ENCODE results near the gene KCNJ1. TPM values are rescaled to one million over a fixed set of nuclear protein-coding genes. Genes with fewer than 3 reads are reported as not detected.

The KCNJ1 gene
- polyA plus RNA-seq, 3 donors, result 0.01 TPM; not detected in 2

DNA sequence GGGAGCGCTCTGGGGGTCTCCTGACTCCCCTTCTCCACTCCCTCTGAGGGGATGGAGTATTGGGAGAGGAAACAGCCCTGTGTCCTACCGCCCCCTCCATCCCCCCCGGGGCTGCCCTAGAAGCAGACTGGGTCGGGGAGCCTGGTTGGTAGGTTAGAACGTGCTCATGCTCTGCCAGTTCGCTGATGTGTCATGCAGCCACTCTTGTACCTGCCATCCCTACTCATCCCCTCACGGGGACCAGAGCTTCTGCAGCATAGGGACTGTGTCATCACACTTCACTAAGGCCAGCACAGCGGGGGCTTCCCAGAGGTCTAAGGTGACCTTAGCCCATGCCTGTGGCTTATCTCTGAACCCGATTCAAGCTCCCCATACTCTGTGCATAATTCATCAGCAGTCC lies 4.7 kb downstream of the KCNJ1 start:
- no peak overlapping the region for H3K27ac ChIP-seq (ENCODE audit: low read depth, low read length)
- WGBS, 3 donors, result 89 to 95% (median 90%) methylated on average over 9 of the region's 9 CpGs

GRCh38 chr11:128860571-128861361 lies 6.3 kb downstream of the KCNJ1 start:
- H3K27ac ChIP-seq (ENCODE audit: low read depth, low read length), result no peak overlapping the region
- WGBS, 3 donors, result 89 to 94% (median 90%) methylated on average over 16 of the region's 16 CpGs

DNA sequence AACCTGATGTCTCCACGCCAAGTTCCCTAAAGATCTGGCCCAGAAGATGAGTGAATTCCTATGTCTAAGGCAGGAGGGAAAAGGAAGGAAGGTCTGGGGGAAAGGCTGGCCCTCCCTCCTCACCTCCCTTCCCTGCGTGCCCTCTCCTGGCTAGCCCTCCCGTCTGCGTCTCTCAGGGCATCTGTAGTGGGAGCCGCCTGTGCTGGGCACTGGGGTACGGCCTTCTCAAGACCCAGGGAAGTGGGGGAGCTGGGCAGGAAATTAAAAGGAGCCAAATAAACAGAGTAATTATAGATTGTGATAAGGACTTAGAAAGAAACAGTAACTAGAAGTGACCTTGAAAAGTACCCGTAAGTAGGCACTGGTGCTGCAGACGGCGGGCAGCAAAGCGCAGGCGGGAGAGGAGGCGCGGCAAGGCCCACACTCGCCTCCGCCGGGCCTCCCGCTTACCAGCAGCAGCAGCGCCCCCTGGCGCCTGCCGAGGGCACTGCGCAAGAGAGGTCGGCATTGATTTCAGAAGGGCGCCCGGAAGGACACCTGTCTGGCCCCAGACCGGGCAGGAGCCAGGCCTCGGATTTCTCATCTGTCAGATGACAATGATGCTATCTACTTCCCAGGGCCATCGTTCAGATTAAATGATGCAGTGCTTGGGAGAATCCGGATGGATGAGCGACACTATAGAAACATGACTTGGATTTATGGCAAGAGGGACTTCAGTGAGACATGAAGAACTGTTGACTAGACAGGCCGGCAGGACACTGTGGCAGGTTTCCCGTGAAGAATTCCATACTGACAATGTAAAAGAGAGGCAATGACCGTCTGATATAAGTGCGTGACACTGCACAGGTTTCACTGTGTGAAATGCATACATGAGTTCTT lies 7.3 kb downstream of the KCNJ1 start:
- WGBS, 3 donors, result 16 to 33% (median 31%) methylated on average over 30 to 33 of the region's 33 CpGs
- no peak overlapping the region for H3K27ac ChIP-seq (ENCODE audit: low read depth, low read length)

- 71 to 89% (median 88%) methylated on average over 2 of the region's 2 CpGs for WGBS, 3 donors
- H3K27ac ChIP-seq (ENCODE audit: low read depth, low read length), result no peak overlapping the region
Measured at GRCh38 chr11:128857341-128857740, 9.8 kb downstream of the KCNJ1 start.

GRCh38 chr11:128856241-128856640 lies 10.9 kb downstream of the KCNJ1 start:
- H3K27ac ChIP-seq (ENCODE audit: low read depth, low read length), result no peak overlapping the region
- WGBS, 3 donors, result 93 to 95% (median 93%) methylated on average over 6 of the region's 6 CpGs

DNA sequence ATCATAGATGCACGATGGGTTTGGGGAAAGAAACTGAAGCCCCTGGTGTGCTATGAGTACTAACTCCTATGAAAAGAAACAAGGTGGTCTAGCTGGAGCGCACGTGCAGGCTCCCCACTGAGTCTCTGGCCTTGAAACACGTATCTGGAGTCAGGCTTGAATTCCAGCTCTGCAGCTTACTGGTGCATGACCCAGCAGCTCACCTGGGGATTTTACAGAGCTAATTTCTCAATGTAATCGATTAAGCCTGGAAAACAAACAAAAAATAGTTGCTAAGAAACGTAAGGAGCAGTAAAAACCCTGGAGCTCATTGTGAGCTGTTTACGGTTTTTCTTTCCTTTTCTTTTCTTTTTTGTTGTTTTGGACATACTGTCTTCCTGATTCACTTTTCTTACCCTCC lies 12.3 kb downstream of the KCNJ1 start:
- WGBS, 3 donors, result 32 to 90% (median 86%) methylated on average over 7 of the region's 7 CpGs
- no peak overlapping the region for H3K27ac ChIP-seq (ENCODE audit: low read depth, low read length)

- WGBS, 3 donors, result 70 to 92% (median 74%) methylated on average over 6 of the region's 6 CpGs
Measured at GRCh38 chr11:128853559-128853958, 13.5 kb downstream of the KCNJ1 start.

GRCh38 chr11:128852327-128853023 lies 14.6 kb downstream of the KCNJ1 start:
- WGBS, 3 donors, result 55 to 91% (median 85%) methylated on average over 13 of the region's 13 CpGs
- H3K27ac ChIP-seq (ENCODE audit: low read depth, low read length), result no peak overlapping the region

More at GRCh38 chr11:128853559-128853958, 13.5 kb downstream of the KCNJ1 start:
- H3K27ac ChIP-seq (ENCODE audit: low read depth, low read length), result no peak overlapping the region

DNA sequence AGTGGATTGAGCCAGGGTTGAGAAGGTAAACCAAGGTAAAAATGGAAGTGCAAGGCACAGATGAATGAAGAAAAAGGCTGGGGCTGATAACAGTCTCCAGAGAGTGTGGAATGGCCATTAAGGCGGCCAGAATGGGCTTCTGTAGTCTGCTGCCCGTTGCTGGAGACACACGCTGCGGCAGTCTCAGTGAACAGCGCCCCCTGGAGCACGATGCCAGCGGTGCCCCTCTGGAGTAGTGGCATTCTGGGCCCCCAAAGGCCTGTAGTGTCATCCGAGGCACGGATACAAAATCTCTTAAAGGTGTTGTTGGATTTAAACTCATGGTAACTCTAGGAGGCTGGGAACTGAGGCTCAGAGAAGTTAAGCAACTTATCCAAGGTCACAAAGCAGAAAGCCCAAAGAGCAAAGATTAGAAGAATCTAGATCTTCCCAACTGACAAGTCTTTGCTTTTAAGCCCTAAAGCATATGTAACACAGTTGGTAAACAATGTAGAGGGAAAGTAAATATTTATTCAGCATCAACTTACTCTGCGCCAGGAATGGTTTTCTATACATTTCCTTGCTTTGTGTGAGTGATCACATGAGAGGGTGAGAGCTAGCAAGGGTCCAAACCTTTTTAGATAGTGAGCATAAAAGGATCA lies 18.2 kb downstream of the KCNJ1 start:
- WGBS, 3 donors, result 27 to 30% (median 29%) methylated on average over 10 of the region's 10 CpGs
- H3K27ac ChIP-seq (ENCODE audit: low read depth, low read length), result no peak overlapping the region

GRCh38 chr11:128846985-128847384 lies 20.1 kb downstream of the KCNJ1 start:
- WGBS, 3 donors, result 84 to 93% (median 86%) methylated on average over 4 of the region's 4 CpGs
- H3K27ac ChIP-seq (ENCODE audit: low read depth, low read length), result no peak overlapping the region

DNA sequence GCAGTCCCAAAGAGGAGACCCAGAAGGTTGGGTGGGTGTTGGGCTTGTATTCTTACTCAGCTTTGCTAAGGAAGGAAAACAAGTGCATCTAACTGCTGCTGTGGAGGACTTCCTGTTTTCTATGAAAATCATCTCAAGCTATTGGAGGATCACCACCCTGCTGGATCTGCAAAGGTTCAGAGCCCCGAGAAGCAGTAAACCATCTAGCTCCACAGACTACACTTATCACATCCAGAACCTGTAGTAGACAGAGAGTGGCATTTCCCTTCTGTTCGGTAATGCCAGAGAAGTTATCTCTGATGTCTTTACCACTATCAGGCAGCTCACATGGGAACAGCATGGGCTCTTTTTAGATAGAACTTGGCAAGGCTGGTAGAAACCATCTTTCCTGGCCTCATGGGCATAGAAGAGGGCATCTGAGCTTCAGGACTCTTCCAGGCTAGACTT lies 21.7 kb downstream of the KCNJ1 start:
- 42 to 71% (median 48%) methylated on average over 2 of the region's 2 CpGs for WGBS, 3 donors
- no peak overlapping the region for H3K27ac ChIP-seq (ENCODE audit: low read depth, low read length)

- H3K27ac ChIP-seq (ENCODE audit: low read depth, low read length), result no peak overlapping the region
- 12 to 52% (median 49%) methylated on average over 2 of the region's 2 CpGs for WGBS, 3 donors
Measured at GRCh38 chr11:128843198-128843785, 23.8 kb downstream of the KCNJ1 start.

DNA sequence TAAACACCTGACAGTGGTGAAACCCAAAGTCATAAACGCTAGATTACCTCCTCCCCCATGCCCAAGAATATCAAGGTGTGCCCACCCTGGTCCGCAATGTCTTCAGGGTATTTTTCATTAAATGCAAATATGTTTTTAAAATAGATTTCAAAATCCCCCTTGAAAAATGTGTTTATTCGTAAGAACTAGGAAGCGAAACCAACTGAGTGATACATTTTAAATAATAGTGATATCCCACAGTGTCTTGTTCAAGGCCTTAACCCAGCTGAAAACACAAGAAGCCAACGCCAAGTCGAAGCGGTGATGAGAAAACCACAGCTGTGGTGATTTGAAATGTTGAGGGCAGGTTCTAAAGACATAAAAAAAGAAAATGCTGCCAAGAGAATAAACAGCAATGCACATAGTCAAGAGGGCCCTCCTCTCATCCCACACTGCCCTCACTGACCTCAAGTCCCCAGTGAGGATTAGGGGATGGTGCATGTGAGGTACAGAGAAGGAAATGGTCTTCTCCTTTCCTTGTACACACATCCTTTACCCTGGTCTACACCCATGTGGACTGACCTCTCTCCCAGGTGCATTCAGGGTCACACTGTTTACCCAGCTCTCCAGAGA lies 25.5 kb downstream of the KCNJ1 start:
- no peak overlapping the region for H3K27ac ChIP-seq (ENCODE audit: low read depth, low read length)
- WGBS, 3 donors, result 44 to 90% (median 89%) methylated on average over 7 of the region's 7 CpGs

GRCh38 chr11:128840783-128841182 lies 26.3 kb downstream of the KCNJ1 start:
- no peak overlapping the region for H3K27ac ChIP-seq (ENCODE audit: low read depth, low read length)
- 56 to 67% (median 66%) methylated on average over 2 of the region's 2 CpGs for WGBS, 3 donors

GRCh38 chr11:128840137-128840536 lies 27.0 kb downstream of the KCNJ1 start:
- 61 to 88% (median 81%) methylated on average over 5 of the region's 5 CpGs for WGBS, 3 donors
- no peak overlapping the region for H3K27ac ChIP-seq (ENCODE audit: low read depth, low read length)

- 77 to 91% (median 87%) methylated on average over 5 of the region's 5 CpGs for WGBS, 3 donors
- no peak overlapping the region for H3K27ac ChIP-seq (ENCODE audit: low read depth, low read length)
Measured at GRCh38 chr11:128839081-128839480, 28.0 kb downstream of the KCNJ1 start.

- 31 to 58% (median 35%) methylated on average over 4 of the region's 4 CpGs for WGBS, 3 donors
- no peak overlapping the region for H3K27ac ChIP-seq (ENCODE audit: low read depth, low read length)
Measured at GRCh38 chr11:128837627-128838026, 29.5 kb downstream of the KCNJ1 start.
